GM18511 (cell line): Measurements from ENCODE around the gene HOXB4.

Experiments
- ATAC-seq: cut with Tn5 transposase; IDR thresholded peaks from one replicate; pipeline ENCODE4 v1.9.1; 2021; ENCODE audit warnings: mild to moderate bottlenecking, moderate library complexity; ENCODE audit not compliant: unreplicated experiment

Gene HOXB4

DNA sequence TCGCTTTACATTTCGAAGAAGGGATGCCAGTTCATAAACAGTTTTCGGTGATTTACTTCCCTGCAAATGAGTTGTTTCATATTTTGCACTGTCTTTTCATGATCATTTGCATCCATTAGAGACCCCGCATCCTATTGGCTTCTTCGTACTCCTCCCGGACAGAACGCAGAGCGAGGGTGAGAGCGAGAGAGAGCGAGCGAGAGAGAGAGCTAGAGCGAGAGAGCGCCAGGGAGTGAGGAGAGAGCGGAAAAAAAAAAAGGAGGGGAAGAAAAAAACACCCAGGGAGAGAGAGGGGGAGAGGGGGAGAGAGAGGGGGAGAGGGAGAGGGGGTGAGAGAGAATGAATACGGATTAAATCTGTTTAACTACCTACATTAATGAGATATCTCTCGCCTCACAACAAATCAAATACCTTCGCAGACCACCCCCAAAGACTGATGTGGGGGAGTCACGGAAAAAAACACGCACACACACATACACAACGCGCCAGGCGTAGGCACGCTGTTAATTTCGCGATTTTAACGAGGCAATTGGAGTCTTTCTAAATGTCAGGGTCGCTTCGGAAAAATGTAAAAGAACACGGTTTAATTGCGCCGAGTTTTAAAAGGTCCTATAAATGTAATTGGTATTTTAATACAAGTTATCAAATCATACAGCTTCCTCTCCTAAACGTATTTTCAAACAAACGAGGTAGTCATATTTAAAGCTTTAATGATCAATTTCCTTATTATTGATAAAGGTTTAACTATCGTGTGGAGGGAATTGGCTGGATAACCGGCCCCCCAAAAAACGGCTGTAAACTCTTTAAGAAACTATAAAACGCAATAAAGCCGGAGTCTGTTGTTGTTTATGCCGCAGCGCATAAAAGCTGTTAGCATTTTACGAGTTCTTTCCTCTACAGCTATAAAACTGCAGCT lies 37.2 kb upstream of the HOXB4 start, which contains the start of gene HOXB8:
Gene HOXB8, minus strand, starts transcription at position 246 of the 916 bp plus-strand sequence. CDS start 588 bp downstream, outside the sequence.
- no peak for ATAC-seq

GRCh38 chr17:48613862-48614694 lies 35.9 kb upstream of the HOXB4 start:
- ATAC-seq: no peak

GRCh38 chr17:48612854-48613691 lies 34.9 kb upstream of the HOXB4 start:
- ATAC-seq: peak; percentile 49

DNA sequence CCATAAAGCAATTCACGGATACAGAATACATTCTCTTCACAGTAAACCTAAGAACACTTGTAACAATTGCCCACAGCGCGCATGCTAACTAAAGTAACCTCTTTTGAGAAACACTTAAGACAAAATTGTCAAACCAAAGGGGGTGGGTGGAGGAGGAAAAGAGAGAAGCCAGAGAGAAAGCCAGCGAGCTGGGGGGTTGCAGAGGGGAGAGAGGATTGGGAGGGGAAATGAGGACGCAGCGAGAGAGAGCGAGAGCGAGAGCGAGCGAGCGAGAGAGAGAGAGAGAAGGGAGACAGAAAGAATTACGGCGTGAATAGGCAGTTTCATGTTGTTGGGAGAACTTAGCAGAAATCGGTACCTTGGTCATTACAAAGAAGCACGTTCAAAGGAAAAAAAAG lies 34.3 kb upstream of the HOXB4 start:
- ATAC-seq: no peak

DNA sequence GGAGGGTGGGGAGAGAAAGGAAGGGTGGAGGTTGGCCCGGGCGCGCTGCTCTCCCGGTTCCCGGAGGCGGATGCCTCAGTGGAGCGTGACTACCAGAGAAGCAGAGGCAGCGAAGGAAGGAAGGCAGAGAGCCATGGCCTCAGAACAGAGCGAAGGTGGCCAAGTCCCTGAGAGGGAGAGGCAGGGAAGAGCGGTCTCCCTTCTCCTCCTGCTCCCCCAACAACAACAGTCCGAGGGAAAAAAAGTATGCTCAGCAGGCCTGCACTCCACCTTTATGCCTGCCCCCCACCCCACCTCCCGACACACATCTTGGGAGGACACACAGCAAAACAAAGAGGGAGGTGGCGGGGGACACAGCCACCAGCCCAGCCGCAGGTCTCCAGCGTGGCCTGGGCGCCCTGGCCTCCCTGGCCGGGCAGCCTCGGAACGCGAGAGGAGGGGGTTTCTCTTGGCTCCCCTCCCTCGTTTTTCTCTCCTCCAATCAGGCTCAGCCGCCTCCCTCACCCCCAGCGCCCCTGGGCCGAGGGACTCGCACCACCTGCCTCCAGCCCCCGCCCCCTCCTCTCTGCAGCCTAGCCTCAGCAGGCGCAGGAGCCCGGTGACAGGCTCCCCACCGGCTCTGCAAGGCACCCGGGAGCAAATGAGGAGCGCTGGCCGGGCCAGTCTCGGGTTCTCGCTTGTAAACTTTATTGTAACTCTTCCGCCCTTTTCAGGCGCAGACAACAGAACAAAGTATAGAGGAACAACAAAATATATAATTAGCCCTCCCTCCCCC lies 33.7 kb upstream of the HOXB4 start:
- ATAC-seq: no peak

GRCh38 chr17:48611213-48611612 lies 33.1 kb upstream of the HOXB4 start:
- peak; percentile 23 for ATAC-seq

DNA sequence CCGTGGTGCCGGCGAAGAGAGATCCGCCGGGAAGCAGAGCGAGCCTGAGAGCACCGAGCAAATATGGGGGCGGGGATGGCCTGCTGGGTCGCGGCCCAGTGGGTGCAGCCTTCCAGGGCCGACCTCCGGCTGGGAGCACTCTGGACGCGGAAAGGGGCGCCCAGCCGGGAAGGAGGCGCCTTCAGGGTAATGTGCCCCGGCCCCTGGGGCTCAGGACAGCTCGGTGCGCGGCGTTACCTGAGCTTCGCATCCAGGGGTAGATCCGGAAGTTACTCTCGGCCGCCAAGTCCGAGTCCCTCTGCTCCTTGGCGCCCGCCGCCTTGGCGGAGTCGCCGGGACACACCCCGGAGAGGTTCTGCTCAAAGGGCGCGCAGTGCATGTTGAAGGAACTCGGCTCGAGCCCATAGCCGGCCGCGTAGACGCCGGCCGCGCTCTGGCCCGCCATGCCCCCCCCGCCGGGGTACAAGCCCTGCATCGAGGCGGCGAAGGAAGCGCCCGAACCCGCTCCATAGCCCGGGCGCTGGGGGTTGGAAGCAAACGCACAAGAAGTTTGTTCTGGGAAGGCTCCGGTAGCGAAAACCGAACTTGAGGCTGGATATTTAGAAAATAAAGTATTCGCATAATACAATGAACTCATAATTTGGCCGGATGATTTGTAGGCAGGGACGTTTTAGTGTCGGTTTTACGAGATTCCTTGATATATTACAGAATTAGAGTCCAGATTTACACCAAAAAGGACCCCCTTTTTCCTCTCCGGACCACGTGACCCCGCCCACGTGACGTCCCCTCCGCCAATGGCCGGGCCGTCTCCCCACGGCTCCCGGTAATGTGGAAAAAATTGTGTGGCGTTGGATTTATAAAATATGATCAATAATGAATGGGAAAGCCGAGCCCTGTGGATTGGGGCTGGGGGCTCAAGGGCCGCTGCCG lies 32.4 kb upstream of the HOXB4 start, which contains the start of gene HOXB7:
Gene HOXB7, minus strand, starts transcription at position 736 of the 930 bp plus-strand sequence. Its CDS starts 99 bp downstream, at position 637.
- peak; percentile 59 for ATAC-seq

DNA sequence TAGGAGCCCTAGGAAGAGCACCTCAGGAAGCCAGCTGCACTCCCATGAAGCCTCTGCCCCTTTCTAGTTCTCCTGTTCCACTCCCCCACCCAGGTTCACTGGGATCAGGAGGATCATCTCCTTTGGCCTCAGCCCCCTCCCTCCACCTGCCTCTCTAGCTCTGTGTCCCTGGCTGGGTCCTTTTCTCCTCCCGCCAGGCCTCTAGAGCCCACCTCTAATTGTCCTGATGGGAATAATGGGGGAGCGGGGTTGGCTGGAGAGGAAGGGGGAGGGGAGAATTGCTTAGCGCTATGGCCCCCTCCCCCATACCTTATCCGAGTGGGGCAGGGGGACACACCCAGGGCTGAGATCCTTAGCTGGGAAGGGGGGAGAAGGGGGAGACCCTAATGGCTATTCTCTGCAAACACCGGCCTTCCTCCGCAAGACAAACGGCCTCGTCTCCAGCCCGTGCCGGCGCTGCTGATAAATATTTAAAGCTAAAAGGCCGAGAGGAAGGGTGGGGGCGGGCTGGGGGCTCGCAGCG lies 31.7 kb upstream of the HOXB4 start:
- no peak for ATAC-seq

DNA sequence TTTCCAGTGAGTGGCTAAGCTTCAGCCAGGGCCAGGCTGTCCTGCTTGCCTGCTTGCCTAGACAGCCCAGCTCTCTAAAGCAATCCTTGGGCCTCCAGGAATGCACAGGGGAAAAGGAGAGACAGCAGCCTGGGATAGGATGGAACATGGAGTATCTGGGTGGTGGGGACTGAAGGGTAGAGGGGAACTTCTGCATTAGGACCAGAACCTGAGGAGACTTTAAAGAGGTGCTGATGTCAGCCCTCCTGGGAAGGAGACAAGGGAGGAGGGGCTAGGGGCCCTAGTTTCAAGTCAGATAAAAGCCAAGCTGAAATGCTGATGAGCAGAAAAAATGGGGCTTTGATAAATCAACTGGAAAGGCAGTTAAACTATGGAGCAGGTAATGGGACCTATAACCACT lies 30.9 kb upstream of the HOXB4 start:
- no peak for ATAC-seq

DNA sequence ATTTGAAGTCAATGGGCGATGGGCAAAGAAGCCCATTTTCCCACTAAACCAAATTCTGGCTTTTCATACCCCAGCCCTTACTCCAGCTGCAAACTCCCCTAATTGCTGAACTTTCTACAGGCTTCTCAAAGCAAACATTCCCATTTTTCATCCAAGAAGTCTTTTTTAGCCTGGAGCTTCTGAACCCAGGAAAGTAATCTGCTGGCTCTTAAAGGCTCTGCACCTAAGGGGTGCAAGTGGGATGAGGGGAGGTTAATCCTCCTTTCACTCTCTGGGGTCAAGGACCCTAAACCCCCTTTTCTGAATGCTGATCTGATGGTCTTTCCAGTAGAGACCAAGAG lies 30.3 kb upstream of the HOXB4 start:
- ATAC-seq: no peak

DNA sequence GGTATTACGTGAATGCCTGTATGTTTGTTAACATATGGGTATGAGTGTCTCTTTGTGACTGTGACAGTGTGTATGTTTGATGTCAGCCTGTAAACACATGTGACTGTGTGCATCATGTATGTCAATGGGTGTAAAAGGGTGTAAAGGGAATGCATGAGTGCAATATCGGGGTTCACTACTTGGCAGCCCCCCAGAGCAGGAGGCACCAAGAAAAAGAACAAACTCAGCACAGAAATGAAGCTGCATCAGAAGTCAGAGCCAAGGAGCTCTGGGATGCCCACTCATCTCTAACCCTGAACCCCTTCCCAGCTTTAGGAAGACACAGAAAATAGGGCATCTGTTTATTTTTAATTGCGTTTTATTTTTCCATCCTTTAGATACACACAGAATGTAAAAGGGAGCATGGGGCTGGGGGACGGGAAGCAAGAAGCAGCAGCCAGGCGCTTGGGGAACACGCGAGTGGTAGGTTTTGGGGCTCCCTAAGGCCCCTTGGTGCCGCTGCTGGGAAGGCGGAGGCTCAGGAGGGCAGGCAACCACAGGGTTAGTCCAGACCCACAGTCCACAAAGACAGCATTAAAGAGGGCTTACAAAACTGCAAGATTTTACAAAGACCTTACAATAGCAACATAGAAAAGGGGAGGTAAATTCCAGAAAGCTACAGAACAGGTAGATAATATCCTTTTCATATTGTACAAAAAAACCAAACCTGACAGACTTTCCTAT lies 28.9 kb upstream of the HOXB4 start:
- ATAC-seq: no peak

GRCh38 chr17:48605991-48606891 lies 28.1 kb upstream of the HOXB4 start:
- ATAC-seq: no peak

GRCh38 chr17:48605409-48605919 lies 27.3 kb upstream of the HOXB4 start:
- no peak for ATAC-seq

DNA sequence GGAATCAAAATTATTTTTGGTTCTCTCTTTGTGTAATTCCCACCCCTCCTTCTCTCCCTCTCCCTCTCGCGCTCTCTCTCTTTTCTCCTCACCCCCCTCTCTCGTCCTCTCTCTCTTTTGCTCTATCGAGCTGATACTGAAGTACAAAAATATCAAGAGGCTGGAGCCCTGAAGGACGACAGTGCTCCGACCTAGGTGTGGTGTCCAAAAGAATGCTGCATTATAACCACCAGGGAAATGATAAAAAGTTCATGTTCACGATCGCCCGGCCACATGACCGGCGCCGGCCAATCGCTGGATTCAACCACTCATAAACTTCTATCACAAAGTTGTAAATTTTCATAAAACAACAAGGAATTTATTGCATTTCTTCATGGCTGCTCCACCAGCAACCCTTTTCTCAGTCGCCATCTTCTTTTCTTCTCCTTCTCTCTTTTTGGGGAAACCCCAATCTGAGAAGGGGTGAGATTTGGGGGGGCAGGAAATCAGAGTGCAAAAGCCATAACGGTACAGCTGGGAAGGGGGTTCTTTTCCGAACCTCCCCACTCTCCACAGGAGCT lies 26.7 kb upstream of the HOXB4 start, which contains the start of gene HOXB6:
Gene HOXB6, minus strand, starts transcription at position 217 of the 560 bp plus-strand sequence. CDS start 6,836 bp downstream, outside the sequence.
- no peak for ATAC-seq

GRCh38 chr17:48603959-48604769 lies 26.0 kb upstream of the HOXB4 start:
- ATAC-seq: no peak
